PC-3 (cell line): ENCODE data around the gene SLC4A2. TPM values are rescaled to one million over a fixed set of nuclear protein-coding genes. Genes with fewer than 3 reads are reported as not detected.

Experiments used
- ATAC-seq: fragments of 200-7000 bp; cut with Tn5 transposase; 2 replicates; pipeline ENCODE4 v1.9.1; 2020; ENCODE audit warnings: mild to moderate bottlenecking, moderate library complexity
- BruUV-seq: library from RNA; stranded (reverse); fragments of 400-500 nt; replicated peaks from 2 replicates; lab custom pipeline; 2021; lab: Mats Ljungman, UMichigan
- CTCF ChIA-PET: fragments of 300-600 bp; sonication (Branson Sonifier 250); formaldehyde crosslinking; loops from one replicate; lab custom pipeline; 2022; ENCODE audit warnings: antibody characterized with exemption; lab: Charles Lee
- POLR2A ChIA-PET: fragments of 300-600 bp; sonication (Branson Sonifier 250); formaldehyde crosslinking; loops from one replicate; lab custom pipeline; 2022; ENCODE audit warnings: antibody characterized with exemption; ENCODE audit not compliant: unreplicated experiment; lab: Charles Lee
- DNase-seq: peaks from one replicate; pipeline ENCODE4 v3.0.0-alpha.2; 2015
- H2AFZ ChIP-seq: fragments of 300-600 bp; sonication (generic); 2 replicates; pipeline ENCODE4 v1.6.0; 2016; ENCODE audit warnings: antibody characterized with exemption, low read length
- H3F3A ChIP-seq: fragments of 300-600 bp; sonication (generic); one replicate; pipeline ENCODE4 v1.6.0; 2017; ENCODE audit warnings: antibody characterized with exemption, low read length, control low read depth, mild to moderate bottlenecking; ENCODE audit not compliant: unreplicated experiment
- H3K27ac ChIP-seq: fragments of 300-600 bp; sonication (generic); 2 replicates; pipeline ENCODE4 v1.5.1; 2016; ENCODE audit warnings: mild to moderate bottlenecking, low read length
- H3K27me3 ChIP-seq: fragments of 300-600 bp; sonication (generic); 2 replicates; pipeline ENCODE4 v1.6.1; 2016; ENCODE audit warnings: low read length, mixed read lengths
- H3K36me3 ChIP-seq: fragments of 300-600 bp; sonication (generic); 2 replicates; pipeline ENCODE4 v1.6.1; 2016; ENCODE audit warnings: low read depth, mixed run types, low read length, mixed read lengths
- H3K4me1 ChIP-seq: fragments of 300-600 bp; sonication (generic); 2 replicates; pipeline ENCODE4 v1.5.1; 2016; ENCODE audit warnings: low read length; ENCODE audit not compliant: insufficient read depth
- H3K4me2 ChIP-seq: fragments of 300-600 bp; sonication (generic); 2 replicates; pipeline ENCODE4 v1.6.0; 2016; ENCODE audit warnings: low read length
- H3K4me3 ChIP-seq: fragments of 300-600 bp; sonication (generic); 2 replicates; pipeline ENCODE4 v1.5.1; 2016; ENCODE audit warnings: mild to moderate bottlenecking, low read length, mixed read lengths
- H3K79me2 ChIP-seq: fragments of 300-600 bp; sonication (generic); 2 replicates; pipeline ENCODE4 v1.6.1; 2017; ENCODE audit warnings: low read length, mixed read lengths
- H3K9ac ChIP-seq: fragments of 300-600 bp; sonication (generic); 2 replicates; pipeline ENCODE4 v1.6.0; 2016; ENCODE audit warnings: mild to moderate bottlenecking, low read length
- H3K9me2 ChIP-seq: fragments of 300-600 bp; sonication (generic); replicated peaks from 2 replicates; pipeline ENCODE4 v1.6.1; 2016; ENCODE audit warnings: mixed run types, low read length, mixed read lengths
- H3K9me3 ChIP-seq: fragments of 300-600 bp; sonication (generic); 2 replicates; pipeline ENCODE4 v1.6.1; 2016; ENCODE audit warnings: low read length, mixed read lengths
- H4K20me1 ChIP-seq: fragments of 300-600 bp; sonication (generic); 2 replicates; pipeline ENCODE4 v1.6.1; 2016; ENCODE audit warnings: low read length, mixed read lengths
- CTCF ChIP-seq: fragments of 300-600 bp; sonication (generic); conservative IDR thresholded peaks from 2 replicates; pipeline ENCODE4 v1.5.1; 2017; ENCODE audit warnings: antibody characterized with exemption, low read depth, mild to moderate bottlenecking, low read length
- EZH2 ChIP-seq: fragments of 300-600 bp; sonication (generic); IDR thresholded peaks from one replicate; pipeline ENCODE4 v1.6.1; 2017; ENCODE audit warnings: antibody characterized with exemption, mild to moderate bottlenecking, low read length; ENCODE audit not compliant: unreplicated experiment
- EZH2phosphoT487 ChIP-seq: fragments of 300-600 bp; sonication (generic); IDR thresholded peaks from 2 replicates; pipeline ENCODE4 v1.6.1; 2018; ENCODE audit warnings: mild to moderate bottlenecking, antibody characterized with exemption, low read length, borderline replicate concordance
- intact Hi-C: fragments of 100-400 bp; cut with micrococcal nuclease; formaldehyde crosslinking; loops from 2 replicates; pipeline ENCODE4 v1.9.0; 2023
- total RNA-seq: library from RNA; depleted of rRNA; stranded (reverse); fragments of >200 nt; gene quantifications from 2 replicates; pipeline ENCODE4 v1.2.3, GENCODE V29; 2014

The SLC4A2 gene
- total RNA-seq, 1 experiment from 2014 or later, result 284 TPM

DNA sequence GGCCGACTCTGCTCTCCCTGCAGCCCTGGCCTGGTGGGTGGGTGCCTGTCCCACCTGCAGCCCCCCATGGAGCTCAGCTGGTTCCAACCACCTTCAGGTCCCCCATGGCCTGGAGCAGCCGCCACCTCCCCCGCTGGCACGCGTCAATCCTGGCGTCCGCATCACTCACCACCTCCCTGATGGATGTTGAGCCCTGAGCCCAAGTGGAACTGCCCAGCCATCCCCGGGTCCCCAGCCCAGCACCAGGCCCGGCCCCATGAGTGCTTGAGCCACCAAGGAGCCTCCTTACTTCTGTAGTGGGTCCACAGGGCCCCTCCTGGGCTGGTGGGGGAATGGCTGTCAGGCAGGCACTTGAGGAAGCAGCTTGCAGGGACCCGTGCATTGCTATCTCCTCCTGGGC, 41.5 kb downstream of the SLC4A2 start:
- H3F3A ChIP-seq, result no peaks in the 10 kb centered on the region
- no peak overlapping the region for H2AFZ ChIP-seq
- H3K9me2 ChIP-seq, result no peaks in the 10 kb centered on the region
- peaks cover 1% of the 10 kb centered on the region; the same call in 1 of the 2 replicates for H4K20me1 ChIP-seq
- ChIA-PET POLR2A (no interaction called here), CTCF (no interaction called here)
- no peaks in the 10 kb centered on the region for H3K36me3 ChIP-seq
- H3K27ac ChIP-seq, result no peak overlapping the region
- BruUV-seq, result no TSS peak
- no peak overlapping the region for H3K4me2 ChIP-seq
- TF ChIP-seq EZH2phosphoT487 (no peak), CTCF (no peak), EZH2 (no peak)
- intact Hi-C loops, result no loop called here
- peaks cover 80% of the 10 kb centered on the region for H3K79me2 ChIP-seq
- no peak overlapping the region for H3K4me3 ChIP-seq
- no peaks in the 10 kb centered on the region for H3K27me3 ChIP-seq
- no peak for ATAC-seq
- no peaks in the 10 kb centered on the region for H3K4me1 ChIP-seq
- DNase-seq, result no peak
- no peak overlapping the region for H3K9ac ChIP-seq
- H3K9me3 ChIP-seq, result no peaks in the 10 kb centered on the region

DNA sequence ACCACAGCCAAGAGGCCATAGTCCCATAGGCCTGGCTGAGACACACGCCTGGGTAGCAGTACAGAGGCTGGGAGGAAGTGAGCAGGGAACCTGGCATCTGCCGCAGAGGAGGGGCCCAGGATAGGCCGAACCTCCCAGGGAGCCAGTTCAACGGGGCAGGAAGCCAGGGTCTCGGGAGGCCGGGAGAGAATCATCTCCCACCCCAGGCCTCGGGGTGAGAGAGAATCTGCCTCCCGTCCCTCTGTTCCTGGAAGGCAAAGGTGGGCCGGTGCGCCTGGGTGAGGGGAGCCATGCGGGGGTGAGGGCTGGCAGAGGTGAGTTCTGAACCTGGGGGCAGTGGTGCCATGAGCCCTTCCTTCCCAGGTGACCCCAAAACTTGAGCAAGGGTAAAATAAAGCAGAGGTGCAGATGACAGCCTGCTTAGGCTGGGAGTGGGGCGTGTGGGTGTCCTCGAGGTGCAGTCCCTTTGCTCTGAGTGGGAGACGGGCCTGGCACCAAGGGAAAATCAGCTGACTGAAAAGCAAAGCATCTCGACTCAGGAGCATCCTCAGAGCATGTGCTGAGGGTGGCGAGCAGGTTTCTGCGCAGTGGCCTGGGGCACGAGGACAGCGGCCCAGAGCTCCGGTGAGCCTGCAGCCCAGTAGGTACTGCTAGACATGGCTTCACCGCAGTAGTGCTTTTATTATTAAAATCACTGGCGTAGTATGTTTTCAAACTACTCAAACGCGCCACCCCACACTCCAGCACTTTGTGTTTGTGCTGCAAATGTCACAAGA, 42.4 kb downstream of the SLC4A2 start:
- DNase-seq (no peak), ATAC-seq (no peak)
- H3K79me2 ChIP-seq, result peaks cover 73% of the 10 kb centered on the region
- no peak overlapping the region for H3K27ac ChIP-seq
- H3K9ac ChIP-seq, result no peak overlapping the region
- ChIA-PET POLR2A (no interaction called here), CTCF (no interaction called here)
- H3K9me2 ChIP-seq, result no peaks in the 10 kb centered on the region
- H4K20me1 ChIP-seq, result no peaks in the 10 kb centered on the region
- BruUV-seq, result no TSS peak
- H3K4me2 ChIP-seq, result no peak overlapping the region
- intact Hi-C loops, result no loop called here
- H3K4me3 ChIP-seq, result no peak overlapping the region
- TF ChIP-seq EZH2 (no peak), EZH2phosphoT487 (no peak), CTCF (no peak)
- H3K9me3 ChIP-seq, result no peaks in the 10 kb centered on the region
- no peaks in the 10 kb centered on the region for H3K4me1 ChIP-seq
- H3K27me3 ChIP-seq, result no peaks in the 10 kb centered on the region
- H3K36me3 ChIP-seq, result no peaks in the 10 kb centered on the region
- H2AFZ ChIP-seq, result no peak overlapping the region
- H3F3A ChIP-seq, result no peaks in the 10 kb centered on the region

GRCh38 chr7:151102991-151103390, 43.6 kb downstream of the SLC4A2 start:
- H3K36me3 ChIP-seq, result no peaks in the 10 kb centered on the region
- H3K4me2 ChIP-seq, result no peak overlapping the region
- H4K20me1 ChIP-seq, result no peaks in the 10 kb centered on the region
- no peak overlapping the region for H2AFZ ChIP-seq
- POLR2A ChIA-PET, result no interaction called here
- CTCF ChIA-PET, result no interaction called here
- peaks cover 63% of the 10 kb centered on the region for H3K79me2 ChIP-seq
- no peak overlapping the region for H3K27ac ChIP-seq
- no peaks in the 10 kb centered on the region for H3K9me2 ChIP-seq
- no peaks in the 10 kb centered on the region for H3K27me3 ChIP-seq
- BruUV-seq, result no TSS peak
- no peaks in the 10 kb centered on the region for H3K9me3 ChIP-seq
- H3K4me1 ChIP-seq, result no peaks in the 10 kb centered on the region
- H3F3A ChIP-seq, result no peaks in the 10 kb centered on the region
- DNase-seq, result no peak
- intact Hi-C loops, result no loop called here
- no peak for ATAC-seq
- no peak overlapping the region for H3K9ac ChIP-seq
- no peak for TF ChIP-seq EZH2
- no peak for TF ChIP-seq EZH2phosphoT487
- TF ChIP-seq CTCF, result no peak
- no peak overlapping the region for H3K4me3 ChIP-seq
